Astrocyte (in vitro differentiated cells and primary cell): Measurements from ENCODE around the gene PDE6G. TPM values are rescaled to one million over a fixed set of nuclear protein-coding genes. Genes with fewer than 3 reads are reported as not detected.

Experiments
- DNase-seq: peaks from one replicate; pipeline ENCODE4 v3.0.0-alpha.2; 2010; ENCODE audit warnings: low read depth
- FAIRE-seq: peaks from 2 replicates; lab custom pipeline; 2011; peaks lifted over from hg19 to GRCh38; lab: Jason Lieb, UNC
- H2AFZ ChIP-seq: 2 replicates; pipeline ENCODE4 v1.6.0; 2012; ENCODE audit warnings: low read depth, low read length, inconsistent platforms
- H3K27ac ChIP-seq: 2 replicates; pipeline ENCODE4 v1.5.1; 2011; ENCODE audit warnings: low read depth, low read length, inconsistent platforms
- H3K27me3 ChIP-seq: 2 replicates; pipeline ENCODE4 v1.6.0; 2011; ENCODE audit warnings: low read length, inconsistent platforms; ENCODE audit not compliant: insufficient read depth
- H3K36me3 ChIP-seq: 2 replicates; pipeline ENCODE4 v1.5.1; 2011; ENCODE audit warnings: low read length, inconsistent platforms; ENCODE audit not compliant: insufficient read depth
- H3K4me1 ChIP-seq: 2 replicates; pipeline ENCODE4 v1.5.1; 2011; ENCODE audit warnings: low read length, inconsistent platforms; ENCODE audit not compliant: insufficient read depth
- H3K4me2 ChIP-seq: 2 replicates; pipeline ENCODE4 v1.6.0; 2012; ENCODE audit warnings: low read length, inconsistent platforms
- H3K4me3 ChIP-seq: 2 replicates; pipeline ENCODE4 v1.5.1; 2011; ENCODE audit warnings: low read depth, mild to moderate bottlenecking, low read length, inconsistent platforms; ENCODE audit not compliant: insufficient read depth
- H3K79me2 ChIP-seq: 2 replicates; pipeline ENCODE4 v1.6.0; 2012; ENCODE audit warnings: mild to moderate bottlenecking, low read length, inconsistent platforms; ENCODE audit not compliant: insufficient read depth
- H3K9ac ChIP-seq: 2 replicates; pipeline ENCODE4 v1.6.0; 2012; ENCODE audit warnings: mild to moderate bottlenecking, low read length, inconsistent platforms
- H3K9me3 ChIP-seq: 2 replicates; pipeline ENCODE4 v1.5.1; 2012; ENCODE audit warnings: low read depth, mild to moderate bottlenecking, low read length, inconsistent platforms; ENCODE audit not compliant: insufficient read depth
- H4K20me1 ChIP-seq: 2 replicates; pipeline ENCODE4 v1.6.0; 2012; ENCODE audit warnings: low read length, inconsistent platforms; ENCODE audit not compliant: insufficient read depth
- H3K27ac Mint-ChIP-seq: one replicate; pipeline ENCODE4 v1.8.0; 2021; ENCODE audit warnings: mild to moderate bottlenecking, mixed read lengths; ENCODE audit not compliant: unreplicated experiment
- H3K27me3 Mint-ChIP-seq: one replicate; pipeline ENCODE4 v1.8.0; 2021; ENCODE audit warnings: low read depth, mixed read lengths; ENCODE audit not compliant: unreplicated experiment
- H3K36me3 Mint-ChIP-seq: one replicate; pipeline ENCODE4 v1.8.0; 2021; ENCODE audit warnings: low read depth, mixed read lengths; ENCODE audit not compliant: unreplicated experiment
- H3K4me1 Mint-ChIP-seq: one replicate; pipeline ENCODE4 v1.8.0; 2021; ENCODE audit warnings: low read depth, mixed read lengths; ENCODE audit not compliant: unreplicated experiment
- H3K4me3 Mint-ChIP-seq: one replicate; pipeline ENCODE4 v1.8.0; 2021; ENCODE audit warnings: mild to moderate bottlenecking, moderate library complexity, mixed read lengths; ENCODE audit not compliant: unreplicated experiment
- H3K9me3 Mint-ChIP-seq: one replicate; pipeline ENCODE4 v1.8.0; 2021; ENCODE audit warnings: mild to moderate bottlenecking, mixed read lengths; ENCODE audit not compliant: unreplicated experiment
- CTCF ChIP-seq: IDR thresholded peaks from 2 replicates; pipeline ENCODE4 v1.5.1; 2011; ENCODE audit warnings: low read depth, mild to moderate bottlenecking, inconsistent platforms, low read length, moderate library complexity; ENCODE audit not compliant: insufficient read depth
- EZH2 ChIP-seq: IDR thresholded peaks from 2 replicates; pipeline ENCODE4 v1.6.1; 2012; ENCODE audit warnings: mild to moderate bottlenecking, low read length, inconsistent platforms; ENCODE audit not compliant: insufficient read depth
- total RNA-seq: library from RNA; stranded (reverse); gene quantifications from 2 replicates; pipeline ENCODE4 v1.2.1, GENCODE V29; 2021

The PDE6G gene
- total RNA-seq, 1 donor from 2014 or later = not detected

- TF ChIP-seq EZH2 (no peak), CTCF (no peak)
- Mint-ChIP-seq H3K4me3 (no peak overlapping the region), H3K27me3 (peaks cover 18% of the 10 kb centered on the region), H3K4me1 (no peaks in the 10 kb centered on the region), H3K9me3 (peaks cover 4% of the 10 kb centered on the region), H3K36me3 (peaks cover 2% of the 10 kb centered on the region), H3K27ac (no peak overlapping the region)
- FAIRE-seq (no peak), DNase-seq (no peak)
- H2AFZ ChIP-seq = no peak overlapping the region
- H3K27me3 ChIP-seq = peaks cover 20% of the 10 kb centered on the region
- no peak overlapping the region for H3K9ac ChIP-seq
- peaks cover 14% of the 10 kb centered on the region for H3K4me1 ChIP-seq
- H4K20me1 ChIP-seq = no peaks in the 10 kb centered on the region
- no peak overlapping the region for H3K4me3 ChIP-seq
- H3K4me2 ChIP-seq = no peak overlapping the region
- no peaks in the 10 kb centered on the region for H3K36me3 ChIP-seq
- peaks cover 7% of the 10 kb centered on the region for H3K9me3 ChIP-seq
- H3K79me2 ChIP-seq = no peaks in the 10 kb centered on the region
- no peak overlapping the region for H3K27ac ChIP-seq
Observed at GRCh38 chr17:81646869-81647600, 9.3 kb downstream of the PDE6G start.

- Histone ChIP-seq H3K36me3 (no peaks in the 10 kb centered on the region), H3K4me3 (no peak overlapping the region), H3K9ac (no peak overlapping the region), H3K4me1 (peaks cover 10% of the 10 kb centered on the region), H3K9me3 (peaks cover 7% of the 10 kb centered on the region), H4K20me1 (no peaks in the 10 kb centered on the region), H3K27ac (no peak overlapping the region), H3K4me2 (no peak overlapping the region), H3K79me2 (no peaks in the 10 kb centered on the region), H3K27me3 (peaks cover 20% of the 10 kb centered on the region), H2AFZ (no peak overlapping the region)
- Mint-ChIP-seq H3K4me3 (no peak overlapping the region), H3K27ac (no peak overlapping the region), H3K36me3 (peaks cover 2% of the 10 kb centered on the region), H3K4me1 (peaks cover 5% of the 10 kb centered on the region), H3K27me3 (peaks cover 18% of the 10 kb centered on the region), H3K9me3 (peaks cover 4% of the 10 kb centered on the region)
- no peak for TF ChIP-seq CTCF
- TF ChIP-seq EZH2 = no peak
- DNase-seq (no peak), FAIRE-seq (no peak)
Observed at GRCh38 chr17:81644976-81645952, 11.1 kb downstream of the PDE6G start.
